ENCODE data around the gene DPEP2NB. TPM values are rescaled to one million over a fixed set of nuclear protein-coding genes. Genes with fewer than 3 reads are reported as not detected.
A peak's percentile ranks its signal among the peaks of the same experiment; 100 is the strongest.
"Not testable (repeated sequence)": the region's sequence is repeated elsewhere in the genome, so short reads cannot be mapped to it uniquely, and the experiment has no call there.

Gene DPEP2NB
- total RNA-seq, 1 donor from 2014 or later = not detected

DNA sequence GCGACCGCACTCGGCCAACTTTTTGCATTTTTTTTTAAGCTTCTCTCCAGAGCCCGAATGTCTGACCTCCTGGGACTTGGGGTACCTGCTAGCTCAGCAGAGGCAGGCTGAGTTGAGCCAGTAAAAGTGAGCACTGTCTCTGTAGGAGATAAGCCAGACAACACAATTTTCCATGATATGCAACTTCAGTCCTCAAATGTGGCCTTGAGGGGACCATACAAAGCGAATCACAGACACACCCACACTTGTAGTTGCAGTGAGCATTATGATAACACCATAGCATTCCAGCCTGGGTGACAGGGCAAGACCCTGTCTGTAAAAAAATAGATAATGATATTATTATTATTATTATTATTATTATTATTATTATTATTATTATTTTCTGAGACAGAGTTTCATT, 19.0 kb downstream of the DPEP2NB start:
- Histone ChIP-seq H3K9me3 (no peaks in the 10 kb centered on the region), H3K4me1 (peaks cover 13% of the 10 kb centered on the region), H3K36me3 (no peaks in the 10 kb centered on the region), H3K27ac (no peak overlapping the region), H3K4me3 (no peak overlapping the region), H3K27me3 (no peaks in the 10 kb centered on the region)
- TF ChIP-seq, protein P1, sequence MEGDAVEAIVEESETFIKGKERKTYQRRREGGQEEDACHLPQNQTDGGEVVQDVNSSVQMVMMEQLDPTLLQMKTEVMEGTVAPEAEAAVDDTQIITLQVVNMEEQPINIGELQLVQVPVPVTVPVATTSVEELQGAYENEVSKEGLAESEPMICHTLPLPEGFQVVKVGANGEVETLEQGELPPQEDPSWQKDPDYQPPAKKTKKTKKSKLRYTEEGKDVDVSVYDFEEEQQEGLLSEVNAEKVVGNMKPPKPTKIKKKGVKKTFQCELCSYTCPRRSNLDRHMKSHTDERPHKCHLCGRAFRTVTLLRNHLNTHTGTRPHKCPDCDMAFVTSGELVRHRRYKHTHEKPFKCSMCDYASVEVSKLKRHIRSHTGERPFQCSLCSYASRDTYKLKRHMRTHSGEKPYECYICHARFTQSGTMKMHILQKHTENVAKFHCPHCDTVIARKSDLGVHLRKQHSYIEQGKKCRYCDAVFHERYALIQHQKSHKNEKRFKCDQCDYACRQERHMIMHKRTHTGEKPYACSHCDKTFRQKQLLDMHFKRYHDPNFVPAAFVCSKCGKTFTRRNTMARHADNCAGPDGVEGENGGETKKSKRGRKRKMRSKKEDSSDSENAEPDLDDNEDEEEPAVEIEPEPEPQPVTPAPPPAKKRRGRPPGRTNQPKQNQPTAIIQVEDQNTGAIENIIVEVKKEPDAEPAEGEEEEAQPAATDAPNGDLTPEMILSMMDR (IDR thresholded peaks at IDR 0.05) = no peak
- no peak for TF ChIP-seq POLR2A (IDR thresholded peaks at IDR 0.05)
- TF ChIP-seq POLR2AphosphoS5 (IDR thresholded peaks at IDR 0.05; ENCODE audit: insufficient read depth in 1 of 2, low read depth in 1 of 2) = no peak
- no peak for DNase-seq (ENCODE audit: extremely low spot score in 2 of 2)
- intact Hi-C loops (cut with DNase I) = loop anchor here (5.0 kb wide), 1 partner anchor 316 kb away; the partner anchor contains the start of genes PRMT7 and SLC7A6OS

GRCh38 chr16:67995423-67995822, 20.3 kb downstream of the DPEP2NB start:
- H3K36me3 ChIP-seq = no peaks in the 10 kb centered on the region
- TF ChIP-seq POLR2AphosphoS5 (IDR thresholded peaks at IDR 0.05; ENCODE audit: insufficient read depth in 1 of 2, low read depth in 1 of 2) = no peak
- TF ChIP-seq, protein P1 (IDR thresholded peaks at IDR 0.05) = no peak
- no peak for TF ChIP-seq POLR2A (IDR thresholded peaks at IDR 0.05)
- no peaks in the 10 kb centered on the region for H3K9me3 ChIP-seq
- intact Hi-C loops (cut with DNase I) = loop anchor here (5.0 kb wide), 1 partner anchor 317 kb away; the partner anchor contains the start of genes PRMT7 and SLC7A6OS
- H3K27ac ChIP-seq = no peak overlapping the region
- no peaks in the 10 kb centered on the region for H3K27me3 ChIP-seq
- no peak for DNase-seq (ENCODE audit: extremely low spot score in 2 of 2)
- H3K4me3 ChIP-seq = no peak overlapping the region
- H3K4me1 ChIP-seq = peaks cover 13% of the 10 kb centered on the region

DNA sequence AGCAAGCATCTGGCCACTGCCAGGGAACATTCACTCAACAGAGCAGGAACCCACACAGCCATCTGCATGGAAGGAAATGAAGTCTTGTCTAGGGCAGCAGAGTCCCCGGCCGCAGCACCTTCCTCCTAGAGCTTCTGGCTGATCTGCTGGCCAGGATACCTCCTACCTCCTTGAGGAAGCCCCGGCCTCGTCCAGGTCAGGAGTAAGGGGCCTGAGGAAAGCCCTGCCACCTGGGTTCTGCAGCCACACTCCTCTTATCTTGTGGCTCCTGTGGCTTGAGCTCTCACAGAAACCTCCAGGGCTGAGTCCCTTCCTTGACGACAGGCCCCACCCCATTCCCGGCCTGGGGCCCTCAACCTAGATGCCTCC, 21.7 kb downstream of the DPEP2NB start:
- H3K36me3 ChIP-seq; H3K9me3 ChIP-seq; intact Hi-C loops (cut with DNase I); H3K27me3 ChIP-seq; DNase-seq (ENCODE audit: extremely low spot score in 2 of 2); H3K4me3 ChIP-seq: not testable (repeated sequence)
- Histone ChIP-seq H3K27ac (peak overlapping the region; percentile 69), H3K4me1 (peaks cover 13% of the 10 kb centered on the region)

DNA sequence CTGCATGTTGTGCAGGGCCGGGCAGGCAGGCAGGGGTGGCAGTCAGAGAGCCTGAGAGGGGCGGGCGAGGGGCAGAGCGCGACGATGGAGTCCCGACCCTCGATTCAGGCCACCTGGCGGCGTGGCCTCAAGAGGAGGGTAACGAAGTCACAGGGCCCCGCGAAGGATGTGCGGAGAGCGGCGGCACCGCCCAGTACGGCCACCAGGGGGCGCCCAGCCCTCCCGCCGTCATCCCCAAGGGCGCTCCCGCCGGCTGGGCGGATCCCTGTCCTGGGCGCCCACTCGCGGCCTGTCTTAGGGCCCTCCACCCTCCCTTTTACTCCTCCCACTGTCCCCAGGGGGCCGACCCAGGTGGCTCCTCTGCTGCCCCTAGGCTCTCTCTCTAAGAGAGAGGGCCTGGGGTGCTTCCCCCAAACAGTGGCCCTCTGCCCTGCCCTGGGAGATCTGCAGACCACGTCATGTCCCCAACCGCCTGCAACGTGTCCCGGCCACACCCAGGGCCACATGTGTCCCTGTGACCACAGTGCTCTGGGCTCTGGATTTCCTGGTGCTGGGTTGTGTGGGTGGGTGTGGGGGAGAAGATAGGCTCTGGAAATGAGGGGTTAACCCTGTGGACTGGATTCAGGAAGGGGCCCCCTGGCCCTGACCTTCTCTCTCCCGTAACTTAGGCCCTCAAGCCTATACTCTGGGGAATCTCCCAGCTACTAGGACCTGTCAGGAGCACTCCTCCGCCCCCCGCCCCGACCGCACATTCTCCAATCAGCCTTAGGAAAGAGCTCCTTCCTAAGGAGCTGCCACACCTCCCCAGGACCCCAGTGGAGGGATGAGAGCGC, 22.3 kb downstream of the DPEP2NB start:
- no peaks in the 10 kb centered on the region for H3K9me3 ChIP-seq
- H3K36me3 ChIP-seq = no peaks in the 10 kb centered on the region
- DNase-seq (ENCODE audit: extremely low spot score in 2 of 2) = no peak
- TF ChIP-seq POLR2A (IDR thresholded peaks at IDR 0.05) = no peak
- TF ChIP-seq POLR2AphosphoS5 (IDR thresholded peaks at IDR 0.05; ENCODE audit: insufficient read depth in 1 of 2, low read depth in 1 of 2) = peak; percentile 37 to 43
- TF ChIP-seq, protein P1 (IDR thresholded peaks at IDR 0.05) = peak; percentile 93 to 98 (median 97)
- peaks cover 13% of the 10 kb centered on the region for H3K4me1 ChIP-seq
- no peaks in the 10 kb centered on the region for H3K27me3 ChIP-seq
- peak overlapping the region; percentile 69 for H3K27ac ChIP-seq
- intact Hi-C loops (cut with DNase I) = no loop called here
- peak overlapping the region; percentile 32 to 35 for H3K4me3 ChIP-seq

DNA sequence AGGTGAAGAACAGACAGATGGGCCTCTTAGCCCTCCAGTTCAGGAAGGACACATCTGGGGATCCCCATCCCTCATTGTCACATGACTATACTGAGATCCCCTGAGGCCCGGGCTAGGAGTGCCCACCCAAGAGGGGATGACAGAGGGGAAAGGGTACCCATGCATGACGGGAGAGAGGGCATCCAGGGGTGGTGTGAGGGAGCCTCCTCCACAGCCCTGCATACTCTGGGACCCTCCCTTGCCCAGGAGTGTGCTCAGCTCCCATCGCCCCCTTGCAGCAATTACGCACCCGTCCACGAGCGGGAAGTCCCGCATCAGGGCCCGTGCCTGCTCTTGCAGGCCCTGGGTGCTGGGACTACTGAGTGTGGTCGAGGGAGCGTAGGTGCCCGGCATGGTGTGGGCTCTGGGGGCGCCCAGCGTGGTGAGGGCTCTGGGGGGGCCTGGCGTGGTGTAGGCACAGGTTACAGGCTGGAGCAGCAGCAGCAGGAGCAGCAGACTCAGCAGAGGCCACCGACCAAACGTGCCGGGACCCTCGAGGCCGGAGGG, 23.0 kb downstream of the DPEP2NB start:
- Histone ChIP-seq H3K27ac (peak overlapping the region; percentile 69), H3K9me3 (no peaks in the 10 kb centered on the region), H3K4me3 (peak overlapping the region; percentile 32 to 35), H3K36me3 (no peaks in the 10 kb centered on the region), H3K4me1 (peaks cover 13% of the 10 kb centered on the region), H3K27me3 (no peaks in the 10 kb centered on the region)
- TF ChIP-seq POLR2AphosphoS5 (IDR thresholded peaks at IDR 0.05; ENCODE audit: insufficient read depth in 1 of 2, low read depth in 1 of 2) = no peak
- no peak for TF ChIP-seq POLR2A (IDR thresholded peaks at IDR 0.05)
- TF ChIP-seq, protein P1 (IDR thresholded peaks at IDR 0.05) = no peak
- no peak for DNase-seq (ENCODE audit: extremely low spot score in 2 of 2)
- intact Hi-C loops (cut with DNase I) = no loop called here
